GM12878 (cell line): ENCODE data around the gene WWOX.

ENCODE experiments used
- CHD2 ChIP-seq: IDR thresholded peaks from 2 replicates; pipeline ENCODE4 v1.6.1; 2011; ENCODE audit warnings: low read depth, low read length, improper control_type of control experiment, borderline replicate concordance
- EZH2 ChIP-seq: IDR thresholded peaks from 2 replicates; pipeline ENCODE4 v1.6.1; 2012; ENCODE audit warnings: low read depth, mild to moderate bottlenecking, control low read depth, inconsistent platforms, low read length, borderline replicate concordance; ENCODE audit not compliant: control insufficient read depth
- MTA2 ChIP-seq: fragments of 450-650 bp; IDR thresholded peaks from 2 replicates; pipeline ENCODE4 v1.6.1; 2016; ENCODE audit warnings: low read depth, mild to moderate bottlenecking, moderate library complexity
- MYC ChIP-seq: IDR thresholded peaks from 2 replicates; pipeline ENCODE4 v1.6.1; 2011; ENCODE audit warnings: mild to moderate bottlenecking, low read length, moderate library complexity, inconsistent platforms; ENCODE audit not compliant: insufficient read depth, insufficient replicate concordance, insufficient read length, severe bottlenecking
- TAF1 ChIP-seq: IDR thresholded peaks from 2 replicates; pipeline ENCODE4 v1.6.1; 2011; ENCODE audit warnings: mild to moderate bottlenecking, low read depth, low read length, borderline replicate concordance
- TF ChIP-seq, protein P1 (sequence below), 3 experiments: IDR thresholded peaks in 2 of 3; conservative IDR thresholded peaks in 1 of 3; 2 replicates each; pipeline ENCODE4 v1.5.1; 2011; ENCODE audit warnings: low read depth in 3 of 3, low read length in 3 of 3, mild to moderate bottlenecking in 3 of 3, control low read depth in 2 of 3, moderate library complexity in 2 of 3, inconsistent platforms in 1 of 3, mixed read lengths in 1 of 3; ENCODE audit not compliant: control insufficient read depth in 2 of 3, insufficient read depth in 1 of 3; ENCODE audit errors: extremely low read depth in 1 of 3
- TF ChIP-seq, protein P2 (sequence below): IDR thresholded peaks from 2 replicates; pipeline ENCODE4 v1.6.1; 2011; ENCODE audit warnings: borderline replicate concordance, low read depth, mild to moderate bottlenecking, moderate library complexity, low read length; ENCODE audit not compliant: insufficient read depth, poor library complexity, severe bottlenecking

DNA sequence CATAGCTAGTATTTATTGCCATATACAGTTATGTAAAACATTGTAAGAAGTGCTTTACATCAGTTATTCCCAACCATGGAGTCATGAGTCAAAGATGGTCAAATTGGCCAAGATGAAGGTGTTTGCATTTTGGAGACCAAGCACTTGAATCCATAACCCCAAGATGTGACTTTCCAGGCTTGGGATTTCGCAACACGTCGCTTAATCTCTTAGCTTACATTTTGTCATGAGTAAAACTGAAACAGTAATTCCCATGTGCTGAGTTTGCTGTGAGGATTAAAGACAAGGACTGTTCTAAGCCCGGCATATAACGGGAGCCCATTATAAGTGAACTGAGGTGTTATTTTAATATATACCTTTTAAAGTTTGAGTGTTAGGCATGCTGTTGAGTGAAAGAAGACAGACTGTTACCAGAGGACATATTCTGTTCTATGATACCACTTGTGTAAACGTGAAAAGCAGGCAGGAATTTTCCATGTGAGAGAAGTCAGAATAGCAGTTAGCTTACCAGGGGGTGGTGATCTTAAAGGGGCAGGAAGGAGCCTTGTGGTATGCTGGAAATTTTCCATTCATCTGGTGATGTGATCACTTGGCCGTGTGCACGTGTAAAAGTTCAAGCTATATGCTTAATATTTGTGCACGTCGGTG lies 484.9 kb downstream of the WWOX start:
- TF ChIP-seq, protein P1, sequence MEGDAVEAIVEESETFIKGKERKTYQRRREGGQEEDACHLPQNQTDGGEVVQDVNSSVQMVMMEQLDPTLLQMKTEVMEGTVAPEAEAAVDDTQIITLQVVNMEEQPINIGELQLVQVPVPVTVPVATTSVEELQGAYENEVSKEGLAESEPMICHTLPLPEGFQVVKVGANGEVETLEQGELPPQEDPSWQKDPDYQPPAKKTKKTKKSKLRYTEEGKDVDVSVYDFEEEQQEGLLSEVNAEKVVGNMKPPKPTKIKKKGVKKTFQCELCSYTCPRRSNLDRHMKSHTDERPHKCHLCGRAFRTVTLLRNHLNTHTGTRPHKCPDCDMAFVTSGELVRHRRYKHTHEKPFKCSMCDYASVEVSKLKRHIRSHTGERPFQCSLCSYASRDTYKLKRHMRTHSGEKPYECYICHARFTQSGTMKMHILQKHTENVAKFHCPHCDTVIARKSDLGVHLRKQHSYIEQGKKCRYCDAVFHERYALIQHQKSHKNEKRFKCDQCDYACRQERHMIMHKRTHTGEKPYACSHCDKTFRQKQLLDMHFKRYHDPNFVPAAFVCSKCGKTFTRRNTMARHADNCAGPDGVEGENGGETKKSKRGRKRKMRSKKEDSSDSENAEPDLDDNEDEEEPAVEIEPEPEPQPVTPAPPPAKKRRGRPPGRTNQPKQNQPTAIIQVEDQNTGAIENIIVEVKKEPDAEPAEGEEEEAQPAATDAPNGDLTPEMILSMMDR (IDR thresholded peaks at IDR 0.05 in 2 of 3, conservative IDR thresholded peaks at IDR 0.05 in 1 of 3; ENCODE audit: control insufficient read depth in 2 of 3, extremely low read depth in 1 of 3, insufficient read depth in 1 of 3, low read depth in 3 of 3, low read length in 3 of 3), result no peak
- TF ChIP-seq MTA2 (no peak), EZH2 (no peak), MYC (no peak), CHD2 (no peak), TAF1 (no peak)
- TF ChIP-seq, protein P2, sequence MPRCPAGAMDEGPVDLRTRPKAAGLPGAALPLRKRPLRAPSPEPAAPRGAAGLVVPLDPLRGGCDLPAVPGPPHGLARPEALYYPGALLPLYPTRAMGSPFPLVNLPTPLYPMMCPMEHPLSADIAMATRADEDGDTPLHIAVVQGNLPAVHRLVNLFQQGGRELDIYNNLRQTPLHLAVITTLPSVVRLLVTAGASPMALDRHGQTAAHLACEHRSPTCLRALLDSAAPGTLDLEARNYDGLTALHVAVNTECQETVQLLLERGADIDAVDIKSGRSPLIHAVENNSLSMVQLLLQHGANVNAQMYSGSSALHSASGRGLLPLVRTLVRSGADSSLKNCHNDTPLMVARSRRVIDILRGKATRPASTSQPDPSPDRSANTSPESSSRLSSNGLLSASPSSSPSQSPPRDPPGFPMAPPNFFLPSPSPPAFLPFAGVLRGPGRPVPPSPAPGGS, result no peak
